Left kidney (tissue), 2 donors: ENCODE data around the gene NSG1. TPM values are rescaled to one million over a fixed set of nuclear protein-coding genes. Genes with fewer than 3 reads are reported as not detected.
"Not testable (repeated sequence)": the region's sequence is repeated elsewhere in the genome, so short reads cannot be mapped to it uniquely, and the experiment has no call there.

Experiments
- DNase-seq: peaks from one replicate; pipeline ENCODE4 v3.0.0-alpha.2; 2013
- polyA plus RNA-seq: library from polyadenylated mRNA; unstranded; fragments of 120-200 nt; gene quantifications from one replicate; pipeline ENCODE4 v1.2.1, GENCODE V29; 2013; ENCODE audit not compliant: insufficient read length

Gene NSG1
- polyA plus RNA-seq, 1 donor, result 4.9 TPM

DNA sequence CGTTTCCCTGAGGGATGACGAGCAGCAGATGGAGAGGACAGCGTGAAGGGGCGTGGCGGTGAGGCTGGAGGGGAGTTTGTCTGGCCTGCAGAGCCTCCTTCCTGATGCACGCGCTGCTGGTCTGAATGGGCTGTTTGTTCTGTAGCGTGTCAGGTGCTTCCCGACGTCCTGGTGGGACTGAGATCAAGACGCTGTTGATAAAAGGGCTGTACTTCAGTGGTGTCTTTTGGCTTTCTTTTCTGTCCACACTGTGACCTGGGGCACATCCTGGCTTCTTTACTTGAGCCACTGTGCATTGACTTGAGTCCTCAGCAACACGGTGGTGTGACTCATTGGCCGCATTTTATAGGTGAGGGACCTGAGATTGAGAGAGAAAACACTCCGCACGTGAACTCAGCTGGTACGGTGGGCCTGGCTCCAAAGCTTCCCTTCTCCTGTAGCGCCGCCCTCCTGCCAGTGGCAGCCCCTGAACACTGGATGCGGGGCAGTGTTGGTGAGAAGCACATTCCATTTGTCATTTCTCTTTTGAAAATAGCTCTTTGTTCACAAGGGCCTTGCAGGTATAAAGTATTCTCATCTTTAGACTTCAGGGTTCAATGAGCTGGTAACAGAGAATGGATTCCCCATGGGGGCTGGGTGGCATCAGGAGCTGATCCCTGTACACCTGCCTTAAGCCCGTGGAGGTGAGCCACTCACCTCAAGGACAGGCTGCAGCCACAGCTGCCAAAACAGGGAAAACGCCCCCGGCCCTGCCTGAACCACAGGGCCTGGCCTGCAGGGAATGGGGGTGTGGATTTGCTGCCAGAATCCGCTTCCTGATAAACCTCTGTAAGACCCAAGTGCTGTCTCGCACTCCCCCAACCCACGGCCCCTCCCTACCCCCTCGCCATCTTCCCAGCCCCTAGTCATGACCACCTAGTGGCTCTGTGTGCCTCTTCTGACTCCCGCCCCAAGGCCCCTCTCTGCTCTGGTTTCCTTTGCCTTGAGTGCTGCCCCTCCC, 29.2 kb downstream of the NSG1 start:
- DNase-seq, result no peak

DNA sequence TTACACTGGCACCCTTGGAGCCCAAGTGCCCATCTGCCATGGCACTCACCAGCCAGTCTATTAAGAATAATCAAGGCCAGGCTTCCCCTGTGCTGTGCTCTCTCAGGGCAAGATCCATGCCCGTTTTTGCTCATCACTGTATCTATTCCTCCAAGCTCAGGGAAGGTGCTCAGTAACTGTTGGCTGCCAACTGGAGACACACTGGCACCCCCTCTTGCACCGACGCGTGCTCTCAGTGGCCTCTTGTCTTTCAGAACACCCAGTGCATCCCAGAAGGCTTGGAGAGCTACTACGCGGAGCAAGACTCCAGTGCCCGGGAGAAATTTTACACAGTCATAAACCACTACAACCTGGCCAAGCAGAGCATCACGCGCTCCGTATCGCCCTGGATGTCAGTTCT, 30.1 kb downstream of the NSG1 start:
- no peak for DNase-seq

DNA sequence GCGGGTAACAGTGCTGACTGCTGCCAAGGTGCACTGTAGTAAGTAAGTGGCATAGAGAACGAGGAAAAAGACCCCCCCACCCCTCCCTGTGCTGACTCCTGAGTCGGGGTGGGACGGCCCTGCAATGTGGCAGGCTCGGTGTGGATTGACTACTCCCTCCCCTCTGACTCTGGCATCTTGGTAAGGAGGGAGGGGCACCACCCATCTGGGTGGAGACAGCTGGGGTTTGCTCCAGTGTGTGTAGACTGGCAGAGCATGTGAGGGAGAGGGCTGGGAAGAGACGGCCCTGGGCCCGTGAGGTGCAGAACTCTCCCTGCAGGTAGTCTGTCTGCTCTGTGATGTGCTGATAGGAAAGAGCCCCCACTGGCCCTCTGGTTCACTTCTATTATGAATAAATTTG, 31.0 kb downstream of the NSG1 start:
- DNase-seq, result no peak

- no peak for DNase-seq
Measured at GRCh38 chr4:4418676-4419390, 31.9 kb downstream of the NSG1 start.

DNA sequence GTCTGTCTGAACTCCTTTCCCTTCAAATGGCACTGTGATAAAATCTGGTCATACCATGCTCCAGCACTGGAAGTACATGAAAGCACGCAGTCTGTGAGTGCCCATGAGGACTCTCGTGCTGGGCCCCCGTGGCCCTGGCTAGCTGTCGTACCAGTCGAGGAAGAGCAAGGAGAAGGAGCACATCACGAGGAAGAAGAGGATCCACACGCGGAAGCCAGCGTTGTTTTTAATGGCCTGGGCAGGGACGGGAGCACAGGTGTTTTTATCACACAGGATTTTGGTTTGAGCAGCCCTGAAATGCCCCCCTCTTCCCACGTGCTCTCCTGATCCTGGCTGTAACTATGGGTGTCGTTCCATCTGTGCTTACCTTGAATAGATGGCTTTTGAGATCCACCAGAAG, 33.0 kb downstream of the NSG1 start:
- no peak for DNase-seq

DNA sequence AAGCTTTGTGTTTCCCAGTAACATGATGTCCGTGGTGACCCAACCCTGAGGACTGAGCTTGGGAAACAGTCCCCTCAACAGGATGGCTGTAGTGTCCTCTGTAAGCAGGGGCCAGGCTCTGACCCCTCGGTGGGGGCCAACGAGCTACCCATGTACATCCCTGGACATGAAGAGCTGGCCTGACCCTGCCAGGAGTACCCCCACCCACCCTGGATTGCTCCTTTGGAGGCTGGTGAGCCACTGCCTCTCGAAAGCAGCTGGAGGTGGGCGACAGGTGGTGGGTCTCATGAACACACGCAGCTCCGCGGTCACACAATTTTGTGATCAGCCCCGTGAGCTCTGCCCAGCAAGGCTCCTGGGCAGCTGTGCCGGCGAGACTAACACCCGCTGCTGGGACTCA, 33.5 kb downstream of the NSG1 start:
- DNase-seq, result no peak

DNA sequence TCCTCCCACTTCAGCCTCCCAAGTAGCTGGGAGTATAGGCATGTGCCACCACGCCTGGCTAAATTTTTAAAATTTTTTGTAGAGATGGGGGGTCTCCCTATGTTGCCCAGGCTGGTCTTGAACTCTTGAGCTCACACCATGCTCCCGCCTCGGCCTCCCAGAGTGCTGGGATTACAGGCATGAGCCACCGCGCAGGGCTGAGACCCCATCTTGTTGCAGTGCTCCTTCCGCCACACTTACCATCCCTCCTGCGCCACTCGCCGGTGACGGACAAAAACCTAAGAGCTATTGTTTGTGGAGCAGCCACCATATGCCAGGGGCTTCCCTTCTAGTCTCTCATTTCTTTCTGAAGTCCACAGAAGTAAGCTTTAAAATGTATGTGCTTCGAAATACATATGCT, 34.5 kb downstream of the NSG1 start:
- no peak for DNase-seq

GRCh38 chr4:4422117-4422516, 35.2 kb downstream of the NSG1 start:
- DNase-seq, result not testable (repeated sequence)

- no peak for DNase-seq
Measured at GRCh38 chr4:4422856-4423499, 36.1 kb downstream of the NSG1 start.

- no peak for DNase-seq
Measured at GRCh38 chr4:4423706-4424498, 37.0 kb downstream of the NSG1 start.

- DNase-seq, result no peak
Measured at GRCh38 chr4:4424499-4425115, 37.7 kb downstream of the NSG1 start.

- DNase-seq, result no peak
Measured at GRCh38 chr4:4425119-4425690, 38.3 kb downstream of the NSG1 start.

GRCh38 chr4:4425696-4426095, 38.8 kb downstream of the NSG1 start:
- no peak for DNase-seq

GRCh38 chr4:4426511-4427120, 39.7 kb downstream of the NSG1 start:
- no peak for DNase-seq

GRCh38 chr4:4427121-4427870, 40.4 kb downstream of the NSG1 start:
- no peak for DNase-seq

DNA sequence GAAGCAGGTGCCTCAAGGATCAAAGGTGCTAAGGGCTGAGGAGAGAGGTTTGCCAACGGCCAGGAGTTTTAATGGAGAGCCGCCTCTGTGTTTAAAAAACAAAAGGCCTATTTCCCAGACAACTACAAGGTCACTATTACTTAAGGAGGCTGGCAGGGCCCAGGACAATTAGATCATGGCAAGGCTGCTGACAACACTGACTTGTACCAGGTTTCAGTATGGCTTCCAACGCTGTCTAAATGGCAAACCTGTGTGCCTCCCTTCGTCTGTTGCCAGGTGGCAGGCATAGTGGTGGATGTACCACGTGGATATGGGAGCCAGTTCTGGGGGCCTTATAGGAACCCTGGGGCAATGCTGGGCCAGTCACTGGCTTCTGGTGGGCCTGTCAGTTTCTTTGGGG, 41.0 kb downstream of the NSG1 start:
- no peak for DNase-seq

GRCh38 chr4:4428966-4429875, 42.3 kb downstream of the NSG1 start:
- DNase-seq, result no peak

GRCh38 chr4:4430492-4431195, 43.7 kb downstream of the NSG1 start:
- no peak for DNase-seq
